ENCODE data around the gene ZNF883. TPM values are rescaled to one million over a fixed set of nuclear protein-coding genes. Genes with fewer than 3 reads are reported as not detected.
A peak's percentile ranks its signal among the peaks of the same experiment; 100 is the strongest.

ZNF883 gene
- total and polyA plus RNA-seq, 2 experiments from 2014 or later, result 3.9 to 13.5 TPM

DNA sequence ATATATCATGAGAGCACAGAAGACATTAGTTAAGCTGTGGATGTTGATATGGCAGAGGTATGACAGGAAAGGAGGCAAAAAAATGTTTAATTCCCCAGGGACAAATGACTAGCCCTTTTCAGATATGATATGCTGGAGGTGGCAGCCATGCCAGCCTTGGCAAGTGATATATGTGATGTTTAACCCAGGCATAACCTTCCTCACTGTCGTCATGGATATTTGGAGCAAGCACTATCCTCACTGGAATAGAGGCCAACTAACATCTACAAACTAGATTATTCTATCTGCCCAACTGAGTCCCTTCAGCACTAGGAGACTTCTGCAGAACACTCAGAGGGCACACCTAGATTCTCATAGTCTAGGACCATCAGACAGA is 94.0 kb downstream of the ZNF883 start:
- TF ChIP-seq, protein P1, sequence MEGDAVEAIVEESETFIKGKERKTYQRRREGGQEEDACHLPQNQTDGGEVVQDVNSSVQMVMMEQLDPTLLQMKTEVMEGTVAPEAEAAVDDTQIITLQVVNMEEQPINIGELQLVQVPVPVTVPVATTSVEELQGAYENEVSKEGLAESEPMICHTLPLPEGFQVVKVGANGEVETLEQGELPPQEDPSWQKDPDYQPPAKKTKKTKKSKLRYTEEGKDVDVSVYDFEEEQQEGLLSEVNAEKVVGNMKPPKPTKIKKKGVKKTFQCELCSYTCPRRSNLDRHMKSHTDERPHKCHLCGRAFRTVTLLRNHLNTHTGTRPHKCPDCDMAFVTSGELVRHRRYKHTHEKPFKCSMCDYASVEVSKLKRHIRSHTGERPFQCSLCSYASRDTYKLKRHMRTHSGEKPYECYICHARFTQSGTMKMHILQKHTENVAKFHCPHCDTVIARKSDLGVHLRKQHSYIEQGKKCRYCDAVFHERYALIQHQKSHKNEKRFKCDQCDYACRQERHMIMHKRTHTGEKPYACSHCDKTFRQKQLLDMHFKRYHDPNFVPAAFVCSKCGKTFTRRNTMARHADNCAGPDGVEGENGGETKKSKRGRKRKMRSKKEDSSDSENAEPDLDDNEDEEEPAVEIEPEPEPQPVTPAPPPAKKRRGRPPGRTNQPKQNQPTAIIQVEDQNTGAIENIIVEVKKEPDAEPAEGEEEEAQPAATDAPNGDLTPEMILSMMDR (IDR thresholded peaks at IDR 0.05; ENCODE audit: low read depth, low read length), result no peak
- H3K36me3 ChIP-seq, result no peaks in the 10 kb centered on the region
- H3K4me3 ChIP-seq, result no peak overlapping the region
- H3K9me3 ChIP-seq (ENCODE audit: low read depth), result no peaks in the 10 kb centered on the region
- no peak for DNase-seq (ENCODE audit: low read depth in 1 of 2, low spot score in 1 of 2)
- H3K4me1 ChIP-seq (ENCODE audit: low read depth), result no peaks in the 10 kb centered on the region
- no peak overlapping the region for H3K27ac ChIP-seq
- H3K27me3 ChIP-seq, result peaks cover 52% of the 10 kb centered on the region

DNA sequence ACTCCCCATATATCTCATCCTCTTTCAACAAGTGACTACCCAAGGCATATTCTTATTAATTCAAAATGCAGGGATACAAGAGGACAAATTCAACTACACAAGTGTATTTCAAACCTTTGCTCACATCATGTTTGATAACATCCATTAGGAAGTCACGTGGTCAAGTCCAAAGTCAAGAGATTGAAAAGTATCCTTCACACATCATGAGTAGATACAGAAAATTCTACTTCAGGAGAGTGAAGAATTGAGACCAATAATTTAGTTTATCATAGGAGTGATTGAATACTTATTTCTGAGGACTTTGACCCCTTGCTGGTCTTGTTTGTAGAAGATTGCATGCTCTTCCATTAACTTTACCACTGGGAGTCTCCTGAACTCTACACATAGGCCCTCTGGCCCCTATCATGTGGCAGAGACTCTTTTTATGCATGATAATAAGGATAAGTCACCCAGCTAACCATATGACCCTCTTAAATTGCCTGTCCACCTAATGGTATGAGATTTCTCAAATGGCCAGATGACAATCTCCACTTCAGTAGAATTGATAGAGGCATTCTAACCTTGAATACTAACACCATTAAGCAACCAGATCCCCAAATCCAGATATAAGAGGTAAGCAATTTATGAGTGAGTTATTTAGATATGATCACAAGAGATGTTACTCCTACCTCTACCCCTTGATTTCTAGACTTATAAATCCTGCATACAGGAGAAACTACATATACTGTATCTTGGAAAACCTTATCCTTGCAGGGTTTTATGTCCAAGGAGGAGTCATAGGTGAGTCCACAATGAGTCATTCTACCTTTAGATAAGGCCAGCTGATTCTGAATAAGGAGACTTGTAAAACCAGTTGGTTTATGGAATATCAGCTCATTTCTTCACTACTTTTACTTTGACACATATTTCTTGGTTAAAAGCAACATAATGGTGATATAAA is 94.7 kb downstream of the ZNF883 start:
- H3K4me1 ChIP-seq (ENCODE audit: low read depth), result no peaks in the 10 kb centered on the region
- peaks cover 49% of the 10 kb centered on the region for H3K27me3 ChIP-seq
- H3K27ac ChIP-seq, result no peak overlapping the region
- TF ChIP-seq, protein P1 (IDR thresholded peaks at IDR 0.05; ENCODE audit: low read depth, low read length), result no peak
- no peak overlapping the region for H3K4me3 ChIP-seq
- no peaks in the 10 kb centered on the region for H3K9me3 ChIP-seq (ENCODE audit: low read depth)
- DNase-seq (ENCODE audit: low read depth in 1 of 2, low spot score in 1 of 2), result no peak
- H3K36me3 ChIP-seq, result no peaks in the 10 kb centered on the region

DNA sequence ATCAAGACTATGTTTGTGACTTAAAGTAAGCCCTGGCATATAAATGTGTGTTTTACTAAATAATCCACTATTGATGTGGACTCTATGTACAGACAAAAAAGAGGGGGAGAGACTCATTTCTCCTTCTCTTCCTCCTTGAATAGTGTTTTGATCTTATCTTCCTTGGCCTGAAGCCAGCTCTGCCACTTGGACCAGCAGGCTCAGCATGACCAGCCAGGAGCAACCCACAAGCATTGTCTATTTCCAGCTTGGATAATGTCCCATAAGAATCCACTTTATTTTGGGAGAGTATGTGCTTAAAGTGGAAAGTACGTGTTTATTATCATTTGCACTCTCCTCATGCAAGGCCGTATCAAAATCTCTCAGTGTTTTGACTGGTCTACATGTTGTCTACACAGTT is 97.5 kb downstream of the ZNF883 start:
- H3K4me3 ChIP-seq, result no peak overlapping the region
- no peaks in the 10 kb centered on the region for H3K4me1 ChIP-seq (ENCODE audit: low read depth)
- no peaks in the 10 kb centered on the region for H3K9me3 ChIP-seq (ENCODE audit: low read depth)
- H3K27me3 ChIP-seq, result peaks cover 41% of the 10 kb centered on the region
- TF ChIP-seq, protein P1 (IDR thresholded peaks at IDR 0.05; ENCODE audit: low read depth, low read length), result no peak
- H3K36me3 ChIP-seq, result no peaks in the 10 kb centered on the region
- peak in 1 of 2 donors; percentile 27 for DNase-seq (ENCODE audit: low read depth in 1 of 2, low spot score in 1 of 2)
- no peak overlapping the region for H3K27ac ChIP-seq

DNA sequence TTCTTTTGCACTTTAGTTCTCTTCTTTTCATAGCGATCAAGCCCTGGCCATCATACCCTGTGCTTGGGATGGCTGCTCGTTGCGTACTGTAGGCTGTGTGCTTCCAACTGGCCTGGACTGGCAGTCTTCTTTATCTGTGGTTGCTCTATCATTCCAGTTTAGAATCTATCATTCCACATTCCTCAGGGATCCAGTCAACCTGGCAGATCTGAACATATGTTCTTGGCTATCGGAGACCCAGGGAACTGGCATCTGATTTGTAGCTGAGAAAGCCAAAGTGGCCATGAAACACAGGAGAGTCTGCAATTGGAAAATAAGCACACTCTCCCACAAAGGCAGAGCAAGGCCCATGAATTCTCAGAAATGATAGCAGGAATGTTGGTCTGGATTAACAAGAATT is 98.7 kb downstream of the ZNF883 start:
- Histone ChIP-seq H3K4me1 (ENCODE audit: low read depth) (no peaks in the 10 kb centered on the region), H3K4me3 (no peak overlapping the region), H3K27ac (no peak overlapping the region), H3K36me3 (no peaks in the 10 kb centered on the region), H3K9me3 (ENCODE audit: low read depth) (no peaks in the 10 kb centered on the region), H3K27me3 (peaks cover 34% of the 10 kb centered on the region)
- no peak for DNase-seq (ENCODE audit: low read depth in 1 of 2, low spot score in 1 of 2)
- TF ChIP-seq, protein P1 (IDR thresholded peaks at IDR 0.05; ENCODE audit: low read depth, low read length), result no peak

DNA sequence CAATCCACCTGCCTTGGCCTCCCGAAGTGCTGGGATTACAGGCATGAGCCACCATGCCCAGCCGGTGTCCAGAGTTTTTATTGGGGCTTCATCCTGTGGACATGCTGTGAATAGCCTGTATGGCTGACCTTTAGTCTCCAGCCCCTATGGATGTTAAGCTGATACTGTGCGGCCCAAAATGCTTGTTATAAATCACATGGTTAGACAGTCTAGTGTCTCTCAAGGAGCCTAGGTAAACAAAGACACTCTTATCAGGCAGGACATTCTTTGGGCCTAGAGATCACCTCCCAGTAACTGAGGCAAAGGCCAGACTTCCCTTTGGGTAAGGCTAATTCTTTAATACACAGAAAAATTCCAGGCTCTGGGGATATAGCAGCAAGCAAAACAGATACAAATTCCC is 99.4 kb downstream of the ZNF883 start:
- no peak overlapping the region for H3K27ac ChIP-seq
- no peak overlapping the region for H3K4me3 ChIP-seq
- H3K4me1 ChIP-seq (ENCODE audit: low read depth), result no peaks in the 10 kb centered on the region
- peaks cover 34% of the 10 kb centered on the region for H3K27me3 ChIP-seq
- no peaks in the 10 kb centered on the region for H3K36me3 ChIP-seq
- no peak for DNase-seq (ENCODE audit: low read depth in 1 of 2, low spot score in 1 of 2)
- TF ChIP-seq, protein P1 (IDR thresholded peaks at IDR 0.05; ENCODE audit: low read depth, low read length), result no peak
- H3K9me3 ChIP-seq (ENCODE audit: low read depth), result no peaks in the 10 kb centered on the region

Data from cardiac muscle cell (in vitro differentiated cells and primary cell).